EL (cell line): ENCODE data around the gene OAS2.

Source experiments
- DNase-seq: peaks from one replicate; pipeline ENCODE4 v3.0.0-alpha.2; 2016

OAS2 gene, protein sequence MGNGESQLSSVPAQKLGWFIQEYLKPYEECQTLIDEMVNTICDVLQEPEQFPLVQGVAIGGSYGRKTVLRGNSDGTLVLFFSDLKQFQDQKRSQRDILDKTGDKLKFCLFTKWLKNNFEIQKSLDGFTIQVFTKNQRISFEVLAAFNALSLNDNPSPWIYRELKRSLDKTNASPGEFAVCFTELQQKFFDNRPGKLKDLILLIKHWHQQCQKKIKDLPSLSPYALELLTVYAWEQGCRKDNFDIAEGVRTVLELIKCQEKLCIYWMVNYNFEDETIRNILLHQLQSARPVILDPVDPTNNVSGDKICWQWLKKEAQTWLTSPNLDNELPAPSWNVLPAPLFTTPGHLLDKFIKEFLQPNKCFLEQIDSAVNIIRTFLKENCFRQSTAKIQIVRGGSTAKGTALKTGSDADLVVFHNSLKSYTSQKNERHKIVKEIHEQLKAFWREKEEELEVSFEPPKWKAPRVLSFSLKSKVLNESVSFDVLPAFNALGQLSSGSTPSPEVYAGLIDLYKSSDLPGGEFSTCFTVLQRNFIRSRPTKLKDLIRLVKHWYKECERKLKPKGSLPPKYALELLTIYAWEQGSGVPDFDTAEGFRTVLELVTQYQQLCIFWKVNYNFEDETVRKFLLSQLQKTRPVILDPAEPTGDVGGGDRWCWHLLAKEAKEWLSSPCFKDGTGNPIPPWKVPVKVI

DNA sequence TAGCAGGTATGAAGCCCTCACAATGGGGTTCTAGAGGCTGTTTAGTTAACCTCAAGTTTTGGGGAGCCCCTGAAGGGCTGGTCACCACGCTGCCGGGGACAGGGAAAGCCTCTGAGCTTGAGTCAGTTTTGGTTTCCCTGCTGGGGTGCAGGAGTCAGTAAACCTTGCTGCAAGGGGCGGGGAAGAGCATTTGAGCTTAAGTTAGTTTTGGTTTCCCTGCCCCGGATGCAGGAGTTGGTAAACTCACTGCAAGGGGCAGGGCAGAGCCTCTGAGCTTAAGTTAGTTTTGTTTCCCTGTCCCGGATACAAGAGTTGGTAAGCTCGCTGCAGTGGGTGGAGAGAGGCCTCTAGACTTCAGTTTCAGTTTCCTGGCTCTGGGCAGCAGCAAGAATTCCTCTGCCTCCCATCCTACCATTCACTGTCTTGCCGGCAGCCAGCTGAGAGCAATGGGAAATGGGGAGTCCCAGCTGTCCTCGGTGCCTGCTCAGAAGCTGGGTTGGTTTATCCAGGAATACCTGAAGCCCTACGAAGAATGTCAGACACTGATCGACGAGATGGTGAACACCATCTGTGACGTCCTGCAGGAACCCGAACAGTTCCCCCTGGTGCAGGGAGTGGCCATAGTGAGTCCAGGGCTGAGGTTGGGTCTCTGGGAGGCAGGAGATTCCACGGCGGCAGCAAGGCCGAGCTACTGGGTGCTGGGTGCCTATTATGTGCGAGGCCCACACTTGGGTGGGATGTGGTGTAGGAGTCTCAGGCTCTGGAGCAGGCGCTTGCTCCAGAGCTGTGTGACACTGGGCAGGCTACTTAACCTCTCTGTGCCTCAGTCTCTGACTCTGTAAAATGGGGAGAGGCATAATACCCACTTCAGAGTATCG, at the start of gene OAS2:
Gene OAS2 (plus strand): TSS at position 357 of the 878 bp plus-strand sequence. CDS start 90 bp downstream, at position 447.
- DNase-seq = peak; percentile 96

DNA sequence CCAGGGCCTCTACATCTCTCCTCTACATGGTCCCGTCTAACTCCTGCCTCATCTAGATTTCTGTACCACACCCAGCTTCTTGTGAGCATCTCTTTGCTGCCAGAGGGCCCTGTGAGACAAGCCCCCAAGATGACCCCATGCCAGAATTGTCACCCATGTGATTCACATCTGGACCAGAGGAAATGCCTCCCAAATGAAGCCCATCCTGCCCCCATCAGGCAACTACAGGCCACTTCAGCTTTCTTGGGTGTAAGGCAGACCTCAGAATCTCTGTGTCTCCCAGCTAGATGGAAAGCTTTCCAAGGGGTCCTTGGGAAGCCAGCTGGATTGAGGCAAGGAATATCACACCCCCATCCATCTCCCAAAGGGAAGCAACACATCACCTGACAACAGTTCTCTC, 49.3 kb upstream of the OAS2 start:
- no peak for DNase-seq

DNA sequence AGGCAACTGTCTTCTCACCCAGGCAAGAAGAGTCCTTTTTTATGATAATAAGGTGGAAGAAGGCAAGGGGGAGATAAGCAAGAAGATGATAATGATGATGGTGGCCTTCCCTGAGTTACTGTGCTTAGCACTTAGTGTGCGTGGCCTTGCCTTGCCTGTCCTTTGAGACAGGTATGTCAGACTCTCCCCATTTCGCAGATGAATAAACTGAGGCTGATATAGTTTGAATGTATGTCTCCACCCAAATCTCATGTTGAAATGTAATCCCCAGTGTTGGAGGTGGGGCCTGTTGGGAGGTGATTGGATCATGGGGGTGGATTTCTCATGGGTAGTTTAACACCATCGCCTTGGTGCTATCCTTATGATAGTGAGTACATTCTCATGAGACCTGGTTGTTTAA, 48.6 kb upstream of the OAS2 start:
- DNase-seq = no peak

DNA sequence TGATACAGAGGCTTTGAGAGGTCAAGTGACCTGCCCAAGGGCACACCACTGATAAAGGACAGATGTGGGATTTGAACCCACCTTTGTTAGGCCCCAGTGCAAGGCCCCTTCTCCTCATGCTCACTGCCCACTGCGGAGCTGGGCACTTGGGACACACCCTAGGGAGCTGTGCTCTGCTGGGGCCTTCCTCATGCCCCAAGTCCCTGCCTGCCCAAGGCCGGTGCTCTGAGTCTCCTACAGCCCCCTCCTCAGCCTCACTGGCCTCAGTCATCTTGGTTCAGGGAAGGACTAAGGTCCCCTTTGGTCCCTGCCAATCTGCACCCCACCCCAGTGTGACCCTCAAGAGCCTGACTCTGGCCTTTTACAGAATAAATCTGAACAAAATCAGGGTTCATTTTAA, 48.0 kb upstream of the OAS2 start:
- DNase-seq = no peak

DNA sequence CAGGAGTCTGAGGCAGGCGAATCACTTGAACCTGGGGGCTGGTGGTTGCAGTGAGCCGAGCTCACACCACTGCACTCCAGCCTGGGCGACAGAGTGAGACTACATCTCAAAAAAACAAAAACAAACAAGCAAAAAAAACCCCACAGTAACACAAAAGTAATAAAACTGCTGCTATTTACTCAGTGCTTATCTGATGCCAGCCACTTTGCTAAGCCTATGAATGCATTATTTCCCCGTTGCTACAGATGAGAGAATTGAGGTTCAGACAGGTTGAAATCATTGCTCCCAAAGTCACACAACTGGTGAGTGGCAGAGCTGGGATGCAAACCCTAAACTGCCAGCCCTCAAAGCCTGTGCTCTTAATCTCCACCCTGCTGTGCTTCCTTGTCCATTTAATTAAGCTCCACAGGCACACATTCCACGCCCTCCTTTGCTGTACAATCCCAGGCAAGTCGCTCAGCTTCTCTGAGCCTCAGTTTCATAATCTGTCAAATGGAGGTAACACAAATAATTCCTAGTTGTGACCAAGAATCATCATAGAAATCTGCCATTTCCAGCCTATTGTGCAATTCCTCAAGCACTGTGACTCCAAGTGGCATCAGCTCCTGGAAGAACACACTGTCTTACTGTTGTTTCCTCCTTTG, 45.7 kb upstream of the OAS2 start:
- DNase-seq = no peak

DNA sequence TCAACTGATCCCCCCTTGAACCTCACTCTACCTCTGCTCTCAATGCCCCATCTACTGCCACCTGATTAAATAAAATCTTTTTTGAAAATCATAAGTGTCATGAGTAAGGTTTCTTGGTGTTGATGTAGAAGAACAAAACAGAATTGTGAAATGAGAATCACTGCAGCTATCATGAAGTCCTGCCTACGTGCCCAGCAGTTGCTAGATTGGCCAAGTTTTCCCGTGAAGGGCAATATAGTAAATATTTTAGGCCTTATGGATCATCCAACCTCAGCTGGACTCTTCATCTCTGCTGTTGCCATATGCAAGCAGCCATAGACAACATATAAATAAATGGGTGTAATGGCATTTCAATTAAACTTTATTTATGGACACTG, 45.2 kb upstream of the OAS2 start:
- no peak for DNase-seq

DNA sequence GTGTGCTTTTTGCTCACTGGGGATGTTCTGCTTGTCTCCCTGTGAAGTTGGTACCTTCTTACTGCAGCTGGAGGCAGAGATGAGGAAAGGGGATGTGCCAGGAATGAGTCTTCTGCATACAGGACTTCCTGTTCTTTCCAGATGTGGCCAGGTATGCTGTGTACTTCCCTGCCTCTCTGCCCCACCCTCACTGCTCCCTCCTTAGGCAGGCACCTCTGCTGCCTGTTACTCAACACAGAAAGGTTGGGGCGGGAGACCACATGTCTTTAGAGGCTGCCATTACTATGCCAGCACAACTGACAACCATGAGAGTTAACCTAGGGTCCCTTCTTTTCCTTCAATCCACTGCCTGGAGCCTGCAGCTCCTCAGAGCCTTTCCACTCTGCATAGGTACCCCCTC, 42.1 kb upstream of the OAS2 start:
- no peak for DNase-seq

DNA sequence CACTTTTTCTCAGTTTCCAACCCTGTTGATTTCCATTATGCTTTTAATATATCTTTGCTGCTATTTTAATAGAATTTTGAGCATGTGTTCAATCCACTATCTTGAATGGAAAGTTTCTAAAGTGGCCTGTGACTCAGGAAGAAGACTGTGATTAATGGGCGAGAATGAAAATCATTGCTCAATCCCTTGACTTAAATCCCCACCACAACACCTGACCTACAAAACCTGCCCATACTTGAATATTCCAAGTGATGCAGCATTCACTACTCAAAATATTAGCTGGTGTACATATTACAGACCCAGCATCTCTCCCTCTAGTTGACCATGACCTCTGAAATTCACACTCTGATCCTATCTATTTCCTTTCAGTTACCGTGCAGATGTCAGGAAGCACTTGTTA, 41.4 kb upstream of the OAS2 start:
- DNase-seq = no peak

DNA sequence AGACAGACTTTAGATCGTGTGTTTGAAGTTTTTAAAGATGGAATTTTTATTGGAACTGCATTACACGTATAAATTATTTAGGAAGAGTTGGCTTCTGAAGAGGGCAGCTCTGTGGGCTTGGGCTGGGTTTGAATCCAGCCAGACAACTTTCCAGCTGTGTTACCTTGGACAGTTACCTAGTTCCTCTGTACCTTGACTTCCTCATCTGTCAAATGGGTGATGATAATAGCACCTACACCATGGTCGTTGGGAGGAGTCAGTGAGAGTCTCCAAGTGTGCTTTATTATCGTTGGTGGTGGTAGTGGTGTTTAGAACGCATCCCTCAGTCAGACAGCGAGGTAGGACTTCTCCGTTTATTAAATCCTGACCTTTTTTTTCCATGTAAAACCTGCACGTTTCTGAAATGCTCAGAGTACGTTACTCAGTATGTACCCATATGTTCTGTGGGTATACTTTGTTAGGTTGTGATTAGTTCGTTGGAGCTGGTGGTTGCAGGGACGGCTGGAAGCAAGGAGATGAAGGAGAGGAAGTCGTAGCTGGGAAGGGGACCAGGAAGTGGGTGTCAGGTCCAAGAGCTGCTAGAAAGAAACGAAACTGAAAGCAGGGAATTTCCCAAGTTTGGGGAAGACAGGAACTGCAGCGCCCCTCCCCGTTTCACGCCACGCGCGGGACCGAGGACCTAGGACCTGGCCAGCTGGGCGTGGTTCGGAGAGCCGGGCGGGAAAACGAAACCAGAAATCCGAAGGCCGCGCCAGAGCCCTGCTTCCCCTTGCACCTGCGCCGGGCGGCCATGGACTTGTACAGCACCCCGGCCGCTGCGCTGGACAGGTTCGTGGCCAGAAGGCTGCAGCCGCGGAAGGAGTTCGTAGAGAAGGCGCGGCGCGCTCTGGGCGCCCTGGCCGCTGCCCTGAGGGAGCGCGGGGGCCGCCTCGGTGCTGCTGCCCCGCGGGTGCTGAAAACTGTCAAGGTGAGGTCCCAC, 40.3 kb upstream of the OAS2 start, which contains the start of gene OAS3:
Gene OAS3 (plus strand): TSS at position 734 of the 979 bp plus-strand sequence. CDS start 57 bp downstream, at position 791.
- peak; percentile 98 for DNase-seq

DNA sequence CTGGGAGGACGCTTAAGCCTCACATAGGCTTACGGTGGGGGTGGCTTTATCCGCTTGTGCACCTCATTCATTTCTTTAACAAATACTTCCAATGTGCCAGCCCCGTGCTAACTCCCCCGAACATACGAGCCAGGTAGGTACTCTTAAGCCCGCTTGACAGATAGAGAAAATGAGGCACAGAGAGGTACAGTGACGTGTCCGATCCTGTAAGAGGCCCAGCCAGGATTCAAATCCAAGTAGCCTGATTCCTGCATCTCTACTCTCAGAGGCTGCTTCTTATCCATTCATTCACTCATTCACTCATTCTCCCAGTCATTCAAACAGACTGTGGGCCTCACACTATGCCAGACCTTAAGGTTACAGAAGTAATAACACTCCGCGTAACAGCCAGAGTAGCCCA, 39.6 kb upstream of the OAS2 start:
- DNase-seq = peak; percentile 16

DNA sequence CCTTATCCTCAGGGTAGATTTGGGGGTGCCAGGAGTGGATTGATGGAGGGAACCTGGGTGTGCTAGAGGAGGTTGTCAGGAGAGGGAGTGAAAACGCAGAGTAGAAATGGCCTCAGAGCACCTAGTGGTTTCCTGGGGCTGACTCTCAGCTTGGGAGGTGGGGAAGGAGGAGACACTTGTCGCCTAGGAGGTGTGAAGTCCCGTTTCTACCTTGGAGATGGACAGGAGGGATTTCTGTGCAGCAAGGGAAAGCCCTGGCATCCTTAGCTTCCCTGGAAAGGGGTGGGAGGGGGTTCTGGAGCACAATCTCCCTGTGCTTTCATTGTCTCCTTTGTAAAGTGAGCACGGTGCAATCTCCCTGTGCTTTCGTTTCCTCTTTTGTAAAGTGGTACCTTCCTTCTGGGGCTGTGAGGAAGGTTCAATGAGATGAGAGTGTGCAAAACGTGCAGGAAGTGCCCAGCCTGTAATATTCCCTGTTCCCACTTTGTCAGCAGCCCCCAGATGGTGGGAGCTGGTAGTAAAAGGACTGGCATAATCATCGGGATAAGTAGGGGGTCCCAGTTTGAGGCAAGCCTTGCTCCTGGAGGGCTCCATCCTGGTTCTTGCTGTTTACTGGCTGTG, 38.4 kb upstream of the OAS2 start:
- DNase-seq = peak; percentile 35

DNA sequence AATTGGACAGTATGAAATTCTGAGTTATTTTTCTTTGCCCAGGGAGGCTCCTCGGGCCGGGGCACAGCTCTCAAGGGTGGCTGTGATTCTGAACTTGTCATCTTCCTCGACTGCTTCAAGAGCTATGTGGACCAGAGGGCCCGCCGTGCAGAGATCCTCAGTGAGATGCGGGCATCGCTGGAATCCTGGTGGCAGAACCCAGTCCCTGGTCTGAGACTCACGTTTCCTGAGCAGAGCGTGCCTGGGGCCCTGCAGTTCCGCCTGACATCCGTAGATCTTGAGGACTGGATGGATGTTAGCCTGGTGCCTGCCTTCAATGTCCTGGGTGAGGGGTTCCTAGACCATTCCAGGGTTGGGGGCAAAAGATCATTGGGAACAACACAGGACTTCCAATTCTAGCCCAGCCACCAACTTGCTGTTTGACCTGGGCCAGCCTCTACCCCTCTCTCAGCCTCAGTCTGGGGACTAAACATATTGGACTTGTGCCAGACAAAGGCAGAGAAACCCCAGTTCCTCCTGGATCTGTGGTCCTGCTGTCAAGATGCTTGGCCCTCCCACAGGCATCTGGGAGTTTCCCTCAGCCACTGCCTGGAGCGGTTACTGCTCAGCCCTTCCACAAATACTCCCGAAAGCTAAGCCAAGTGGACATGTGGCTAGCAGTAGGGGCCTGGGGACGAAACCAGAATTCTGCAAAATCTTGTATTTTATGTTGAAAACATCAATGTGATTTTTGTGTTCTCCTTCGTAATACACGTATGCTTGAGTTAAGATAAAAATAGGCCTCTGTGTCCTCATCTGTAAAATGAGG, 36.6 kb upstream of the OAS2 start:
- DNase-seq = peak; percentile 25

DNA sequence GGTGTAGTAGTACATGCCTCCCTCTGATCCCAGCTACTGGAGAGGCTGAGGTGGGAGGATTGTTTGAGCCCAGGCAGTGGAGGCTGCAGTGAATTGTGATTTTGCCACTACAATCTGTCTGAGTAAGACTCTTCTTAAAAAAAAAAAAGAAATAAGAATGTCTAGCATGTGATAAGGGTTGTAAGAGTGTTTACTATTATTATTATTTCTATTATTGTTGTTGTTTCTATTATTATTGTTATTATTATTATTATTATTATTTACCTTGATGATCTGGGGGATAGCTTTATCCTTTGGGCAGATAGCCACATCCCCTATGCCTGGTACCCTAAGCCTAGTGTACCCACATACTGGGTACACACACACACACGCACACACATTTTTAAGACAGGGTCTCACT, 35.7 kb upstream of the OAS2 start:
- DNase-seq = no peak

DNA sequence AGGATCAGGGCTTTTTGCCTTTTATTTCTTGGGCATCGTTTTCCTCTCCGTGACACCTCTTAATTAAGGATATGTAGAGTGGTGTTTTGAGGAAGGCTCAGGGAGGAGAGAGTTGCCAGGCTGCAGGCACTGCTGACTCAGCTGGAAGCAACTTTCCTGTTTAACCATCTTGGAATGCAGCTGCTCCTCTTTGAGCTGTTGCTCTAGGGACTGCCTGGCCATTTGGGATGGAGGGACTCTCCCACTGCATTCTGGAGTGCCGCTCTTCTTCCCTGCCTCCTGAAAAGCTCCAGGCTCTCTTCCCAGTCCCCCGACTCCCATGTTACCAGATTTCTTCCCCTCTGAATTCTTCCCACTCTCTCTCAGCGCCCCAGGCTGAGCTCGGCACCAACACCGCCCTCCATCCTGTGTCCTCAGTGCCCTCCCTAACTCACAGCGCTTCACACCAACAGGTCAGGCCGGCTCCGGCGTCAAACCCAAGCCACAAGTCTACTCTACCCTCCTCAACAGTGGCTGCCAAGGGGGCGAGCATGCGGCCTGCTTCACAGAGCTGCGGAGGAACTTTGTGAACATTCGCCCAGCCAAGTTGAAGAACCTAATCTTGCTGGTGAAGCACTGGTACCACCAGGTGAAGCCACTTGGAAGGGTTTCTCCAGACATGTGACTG, 34.2 kb upstream of the OAS2 start:
- peak; percentile 24 for DNase-seq

DNA sequence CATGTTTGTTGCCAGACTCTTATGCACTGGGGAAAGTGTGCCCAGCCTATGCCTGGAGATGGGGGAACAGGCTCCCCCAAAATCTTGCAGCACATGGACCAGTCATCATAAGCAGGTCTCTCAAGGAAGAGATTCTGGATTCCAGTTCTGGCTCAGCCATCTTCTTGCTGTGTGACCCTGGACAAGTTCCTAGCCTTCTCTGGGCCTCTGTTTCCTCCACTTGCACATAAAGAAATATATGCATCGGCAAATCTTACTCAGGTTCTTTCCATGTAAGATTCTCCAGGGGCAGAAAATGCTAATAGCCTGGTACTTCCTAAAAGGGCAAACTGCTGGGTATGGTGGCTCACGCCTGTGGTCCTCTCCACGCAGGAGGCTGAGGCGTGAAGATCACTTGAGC, 32.8 kb upstream of the OAS2 start:
- DNase-seq = no peak

DNA sequence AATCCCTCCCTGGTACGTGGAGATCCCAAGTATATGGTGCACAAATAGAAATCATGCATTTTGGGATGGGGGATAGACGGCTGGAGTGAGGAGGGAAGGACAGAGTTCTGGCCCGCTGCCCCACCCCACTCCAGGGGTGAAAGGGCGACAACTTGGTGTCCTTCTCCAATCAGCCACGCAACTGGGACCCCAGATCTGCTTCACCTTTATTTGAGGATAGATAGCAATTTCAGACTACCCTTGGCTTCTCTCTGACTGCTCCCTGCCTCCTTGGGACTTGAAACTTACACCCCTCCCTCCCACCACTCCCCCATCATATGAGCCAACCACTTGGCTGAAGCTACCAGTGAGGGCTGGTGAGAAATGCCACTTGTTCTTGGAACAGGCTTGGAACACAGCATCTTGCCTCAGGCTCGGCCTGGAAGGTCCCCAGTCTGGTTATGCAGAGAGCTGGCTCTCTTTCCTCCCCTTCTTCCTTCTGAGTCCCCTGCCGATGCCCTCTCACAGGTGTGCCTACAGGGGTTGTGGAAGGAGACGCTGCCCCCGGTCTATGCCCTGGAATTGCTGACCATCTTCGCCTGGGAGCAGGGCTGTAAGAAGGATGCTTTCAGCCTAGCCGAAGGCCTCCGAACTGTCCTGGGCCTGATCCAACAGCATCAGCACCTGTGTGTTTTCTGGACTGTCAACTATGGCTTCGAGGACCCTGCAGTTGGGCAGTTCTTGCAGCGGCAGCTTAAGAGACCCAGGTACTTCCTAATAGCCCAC, 31.9 kb upstream of the OAS2 start:
- no peak for DNase-seq

DNA sequence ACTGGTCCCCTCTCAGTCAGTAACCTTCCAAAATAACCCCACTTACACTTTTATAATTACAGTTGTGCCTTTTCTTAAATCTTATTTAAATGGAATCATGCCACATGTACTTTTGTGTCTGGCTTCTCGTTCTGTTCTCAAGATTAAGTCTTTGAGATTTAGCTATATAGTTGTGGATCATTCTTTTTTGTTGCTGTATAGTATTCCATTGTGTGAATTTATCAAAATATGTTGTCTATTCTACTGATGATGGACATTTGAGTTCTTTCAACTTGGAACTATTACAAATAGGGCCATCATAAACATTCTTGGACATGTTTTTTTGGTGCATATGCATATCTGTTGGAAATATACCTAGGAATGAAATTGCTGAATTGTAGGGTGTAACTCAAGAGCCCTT, 31.0 kb upstream of the OAS2 start:
- DNase-seq = no peak

DNA sequence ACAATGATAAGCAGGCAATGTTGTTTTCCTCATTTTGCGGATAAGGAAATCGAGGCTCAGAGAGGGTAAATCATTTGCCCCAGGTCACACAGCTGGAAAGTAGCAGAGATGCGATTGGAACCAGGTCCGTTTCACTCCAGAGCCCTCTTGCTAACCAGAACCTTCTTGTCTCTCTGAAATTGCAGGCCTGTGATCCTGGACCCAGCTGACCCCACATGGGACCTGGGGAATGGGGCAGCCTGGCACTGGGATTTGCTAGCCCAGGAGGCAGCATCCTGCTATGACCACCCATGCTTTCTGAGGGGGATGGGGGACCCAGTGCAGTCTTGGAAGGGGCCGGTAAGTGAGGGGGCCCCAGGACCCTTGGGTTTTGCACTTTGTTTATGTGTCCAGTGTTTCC, 30.6 kb upstream of the OAS2 start:
- DNase-seq = no peak

DNA sequence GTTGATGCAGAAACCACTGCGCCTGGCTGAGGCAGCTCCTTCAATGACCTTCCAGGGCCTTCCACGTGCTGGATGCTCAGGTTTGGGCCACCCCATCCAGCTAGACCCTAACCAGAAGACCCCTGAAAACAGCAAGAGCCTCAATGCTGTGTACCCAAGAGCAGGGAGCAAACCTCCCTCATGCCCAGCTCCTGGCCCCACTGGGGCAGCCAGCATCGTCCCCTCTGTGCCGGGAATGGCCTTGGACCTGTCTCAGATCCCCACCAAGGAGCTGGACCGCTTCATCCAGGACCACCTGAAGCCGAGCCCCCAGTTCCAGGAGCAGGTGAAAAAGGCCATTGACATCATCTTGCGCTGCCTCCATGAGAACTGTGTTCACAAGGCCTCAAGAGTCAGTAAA, 29.5 kb upstream of the OAS2 start:
- no peak for DNase-seq
